Activated effector memory CD4-positive, alpha-beta T cell treated with Interleukin-2 at 50 U/mL for 16 hours (primary cell): ENCODE results near the gene RETN.

Experiments used
- DNase-seq: peaks from one replicate; pipeline ENCODE4 v3.0.0-alpha.2; 2020

Gene RETN, protein sequence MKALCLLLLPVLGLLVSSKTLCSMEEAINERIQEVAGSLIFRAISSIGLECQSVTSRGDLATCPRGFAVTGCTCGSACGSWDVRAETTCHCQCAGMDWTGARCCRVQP

DNA sequence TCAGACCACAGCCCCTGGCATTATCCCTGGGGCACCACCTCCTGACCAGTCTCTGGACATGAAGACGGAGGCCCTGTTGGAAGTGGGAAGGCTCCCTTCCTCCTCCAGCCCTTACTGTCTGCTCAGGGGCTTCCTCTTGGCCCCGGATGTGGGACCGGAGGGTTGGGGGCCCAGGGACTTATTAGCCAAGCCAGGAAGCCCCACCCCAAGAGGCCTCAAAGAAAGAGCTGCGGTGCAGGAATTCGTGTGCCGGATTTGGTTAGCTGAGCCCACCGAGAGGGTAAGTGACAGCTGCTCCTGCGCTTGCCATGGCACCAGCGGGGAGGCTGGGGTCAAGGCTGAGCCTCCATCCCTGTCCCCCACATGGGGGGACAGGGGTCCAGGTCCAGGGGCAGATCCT, at the start of gene RETN:
Gene RETN, plus strand, starts transcription at position 208 of the 400 bp plus-strand sequence. CDS start 278 bp downstream, outside the sequence.
- no peak for DNase-seq

DNA sequence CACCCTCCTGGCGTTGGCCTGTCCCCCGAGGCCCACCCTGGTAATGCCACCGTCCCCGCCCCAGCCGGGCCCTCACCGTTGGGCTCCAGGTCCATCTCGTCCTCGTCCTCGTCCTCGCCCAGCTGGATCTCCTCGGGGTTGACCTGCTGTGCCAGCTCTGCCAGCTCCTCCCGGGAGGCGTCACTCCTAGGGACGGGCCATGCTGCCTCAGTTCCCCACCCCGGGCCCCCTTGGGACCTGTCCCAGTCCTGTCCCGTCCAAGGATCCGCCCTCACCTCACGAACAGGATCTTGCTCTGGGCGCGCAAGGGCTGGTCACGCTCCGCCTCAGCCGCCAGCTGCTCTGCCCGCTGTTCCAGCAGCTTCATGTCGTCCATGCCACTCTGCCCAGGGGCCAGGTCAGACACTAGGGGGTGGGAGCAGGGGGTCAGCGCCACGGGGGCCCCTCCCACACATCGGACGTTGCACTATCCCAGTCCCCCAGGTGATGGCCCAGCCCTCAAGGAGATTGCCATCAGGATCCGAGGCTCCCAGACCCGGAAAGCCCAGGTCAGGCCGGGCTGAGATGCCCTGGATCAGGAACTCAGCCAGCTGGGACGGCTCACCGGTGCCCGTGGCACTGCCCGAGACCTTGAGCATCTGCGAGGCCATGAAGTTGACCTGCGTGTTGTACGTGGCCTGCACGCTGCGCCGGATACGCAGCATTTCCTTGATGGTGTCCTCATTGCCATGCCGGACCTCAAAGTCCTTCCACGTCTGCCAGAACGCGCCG, 49.0 kb upstream of the RETN start:
- DNase-seq = no peak

DNA sequence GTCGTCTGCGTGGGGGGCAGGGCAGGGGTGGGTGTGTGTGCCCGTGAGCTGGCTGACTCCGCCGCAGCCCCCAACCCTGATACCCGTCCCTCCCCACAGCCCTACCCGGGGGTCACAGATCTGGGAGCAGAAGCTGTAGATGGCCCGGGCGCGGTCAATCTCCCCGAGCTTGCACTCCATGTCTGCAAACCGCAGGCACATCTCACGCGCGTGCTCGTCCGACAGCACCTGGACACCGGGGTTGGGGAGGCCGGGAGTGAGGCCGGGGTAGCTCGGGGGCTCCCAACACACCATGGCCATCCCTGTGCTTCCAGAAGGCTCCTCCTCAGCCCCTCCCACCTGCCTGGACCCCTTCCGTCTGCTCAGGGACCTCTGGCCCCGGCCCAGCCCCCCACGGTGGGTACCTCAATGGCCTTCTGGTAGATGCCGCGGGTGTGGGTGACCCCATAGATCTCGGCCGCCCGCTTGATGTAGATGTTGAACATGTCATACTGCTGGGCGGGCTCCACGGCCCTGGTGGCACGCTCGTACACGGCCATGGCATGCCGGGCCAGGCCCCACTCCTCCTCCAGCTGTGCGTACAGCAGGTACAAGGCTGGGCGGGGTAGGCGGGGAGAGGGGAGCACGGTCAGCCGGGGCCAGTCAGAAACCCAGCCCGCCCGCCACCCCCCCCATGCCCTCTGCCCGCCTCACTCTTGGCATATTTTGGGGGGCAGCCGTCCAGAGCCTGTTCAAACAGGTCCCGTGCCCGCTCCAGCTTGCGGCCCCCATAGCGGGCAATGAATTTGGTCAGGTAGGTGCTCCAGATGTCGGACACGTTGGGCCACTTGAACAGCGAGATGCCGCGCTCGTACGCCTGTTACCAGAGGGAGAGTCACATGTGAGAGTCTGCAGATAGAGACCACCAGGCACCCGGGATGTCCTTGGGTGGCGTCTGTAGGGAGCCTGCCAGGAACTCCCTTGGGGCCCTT, 48.1 kb upstream of the RETN start:
- no peak for DNase-seq

DNA sequence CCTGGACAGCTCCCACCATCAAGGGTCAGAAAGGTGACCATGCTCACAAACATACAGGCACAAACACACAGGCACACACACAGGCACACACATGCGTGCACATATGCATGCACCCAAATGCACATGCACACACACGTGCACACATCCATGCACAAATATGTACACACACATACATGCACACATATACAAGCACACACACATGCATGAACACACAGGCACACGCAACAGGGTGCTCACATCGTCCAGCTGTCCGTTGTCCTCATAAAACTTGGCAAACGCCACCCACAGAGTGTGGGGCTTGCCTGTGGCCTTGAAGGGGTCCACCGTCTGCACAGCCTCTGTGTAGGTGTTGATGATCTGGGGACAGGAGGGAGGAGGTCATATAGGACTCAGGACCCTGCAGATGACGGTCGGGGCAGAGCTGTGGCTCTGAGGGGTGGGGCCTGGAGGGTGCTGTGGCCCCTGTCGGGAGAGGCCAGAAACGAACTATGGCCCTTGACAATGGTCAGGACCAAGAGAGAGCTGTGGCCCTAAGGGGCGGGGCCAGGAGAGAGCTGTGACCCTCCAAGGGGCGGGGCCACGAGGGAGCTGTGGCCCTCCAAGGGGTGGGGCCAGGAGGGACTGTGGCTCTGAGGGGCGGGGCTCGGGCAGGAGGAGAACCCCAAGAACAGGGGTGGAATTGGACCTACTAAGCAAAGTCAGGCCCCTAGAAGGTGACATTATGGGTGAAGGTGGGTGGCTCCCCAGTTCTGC, 45.7 kb upstream of the RETN start:
- no peak for DNase-seq

DNA sequence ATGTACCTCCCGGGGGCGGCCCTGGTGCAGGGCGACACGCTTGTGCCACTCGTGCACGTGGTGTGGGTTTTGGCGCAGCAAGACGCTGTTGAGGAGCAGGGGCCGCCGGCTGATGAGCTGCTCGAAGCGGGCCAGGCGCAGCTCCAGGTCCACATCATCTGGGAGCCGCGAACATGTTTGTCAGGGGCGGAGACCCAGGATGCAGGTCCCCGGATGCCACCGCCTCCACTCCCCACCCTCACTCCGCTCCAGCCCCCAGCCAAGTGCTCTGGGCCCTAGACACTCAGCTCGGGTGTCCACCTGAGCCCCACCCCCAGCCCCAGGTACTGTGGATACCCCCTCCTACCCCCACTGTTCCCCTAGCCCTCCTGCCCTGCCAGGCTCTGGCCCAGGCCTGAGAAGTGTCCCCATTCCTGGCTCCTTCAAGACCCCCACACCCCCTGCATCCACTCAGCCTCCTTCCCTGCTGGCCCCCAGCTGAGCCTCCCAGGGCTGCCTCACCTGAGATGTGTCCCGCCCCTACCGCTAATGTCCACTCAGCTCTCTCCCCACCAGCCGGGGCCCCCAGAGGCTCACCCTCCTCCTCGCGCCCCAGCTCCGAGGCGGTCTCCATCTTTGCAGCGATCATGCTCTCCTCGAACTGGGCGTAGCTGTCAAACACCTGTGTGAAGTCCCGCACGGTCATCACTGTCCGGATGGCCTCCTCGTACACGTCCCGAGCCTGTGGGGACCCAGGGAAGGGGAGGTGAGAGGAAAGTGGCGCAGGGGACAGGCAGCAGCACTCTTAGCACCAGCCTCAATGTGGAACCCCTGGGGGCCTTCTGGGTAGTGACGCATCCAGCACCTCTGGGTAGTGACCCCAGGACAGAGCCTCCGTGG, 44.9 kb upstream of the RETN start:
- no peak for DNase-seq

DNA sequence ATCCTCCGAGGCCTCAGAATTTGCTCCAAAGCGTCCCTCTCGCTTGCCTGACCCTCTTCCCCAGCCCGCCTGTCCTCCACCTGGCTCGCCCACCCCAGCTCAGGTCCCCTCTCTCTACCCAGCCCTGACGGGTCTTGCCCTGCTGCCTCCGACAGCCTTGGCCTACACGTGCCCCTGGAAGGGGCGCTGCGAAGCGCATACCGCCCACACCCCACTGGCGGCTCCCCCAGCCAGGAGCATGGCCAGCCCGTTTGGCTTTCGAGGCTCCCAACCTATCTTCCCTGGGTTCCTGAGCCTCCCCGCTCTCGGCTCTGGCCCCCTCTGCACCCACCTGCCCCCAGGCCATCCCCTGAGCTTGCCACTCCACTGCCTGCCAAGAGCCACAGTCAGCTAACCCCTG, 44.0 kb upstream of the RETN start:
- no peak for DNase-seq

DNA sequence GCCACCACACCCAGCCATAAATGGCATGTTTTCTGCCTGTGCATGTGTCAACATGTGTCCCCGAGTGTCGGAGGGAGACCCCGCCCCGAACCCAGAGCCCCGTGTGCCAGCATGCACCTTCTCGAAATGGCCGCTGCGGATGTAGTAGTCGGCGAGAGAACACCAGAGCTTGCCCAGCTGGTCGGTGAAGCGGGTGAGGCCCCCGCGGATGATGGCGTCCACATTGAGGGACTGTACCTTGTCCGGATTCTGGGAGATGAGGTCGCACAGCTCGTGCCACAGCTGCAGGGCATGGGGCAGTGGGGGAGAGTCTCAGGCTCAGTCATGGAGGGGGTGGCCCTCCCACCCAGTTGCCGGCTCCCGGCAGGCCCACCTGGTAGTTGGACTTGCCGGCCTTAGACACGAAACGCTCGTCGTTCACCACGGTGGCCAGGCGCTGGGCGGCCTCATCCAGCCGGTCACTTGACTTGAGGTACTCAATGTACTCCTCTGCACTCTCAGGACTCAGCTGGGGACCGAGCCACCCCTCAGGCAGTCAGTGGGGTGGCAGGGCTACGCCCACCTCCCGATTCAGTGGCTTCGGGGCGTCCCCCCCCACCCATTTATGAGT, 43.0 kb upstream of the RETN start:
- no peak for DNase-seq

DNA sequence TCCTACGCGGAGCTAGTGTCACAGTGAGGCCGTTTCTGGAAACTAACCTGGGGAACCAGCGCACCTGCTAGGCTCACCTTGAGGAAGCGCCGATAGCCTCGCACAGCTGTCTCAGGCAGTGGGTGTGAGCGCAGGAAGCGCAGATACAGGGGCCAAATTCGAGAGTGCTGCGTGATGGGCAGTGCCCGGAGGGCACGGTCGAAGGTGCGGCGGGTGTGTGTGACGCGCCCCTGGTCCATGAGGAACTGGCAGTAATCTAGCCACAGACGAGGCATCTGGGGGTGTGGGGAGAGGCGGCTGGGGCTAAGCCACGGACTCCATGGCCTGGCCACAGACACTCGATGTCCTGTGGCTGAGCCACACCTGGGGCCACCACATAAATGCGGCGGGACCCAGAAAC, 41.7 kb upstream of the RETN start:
- no peak for DNase-seq

DNA sequence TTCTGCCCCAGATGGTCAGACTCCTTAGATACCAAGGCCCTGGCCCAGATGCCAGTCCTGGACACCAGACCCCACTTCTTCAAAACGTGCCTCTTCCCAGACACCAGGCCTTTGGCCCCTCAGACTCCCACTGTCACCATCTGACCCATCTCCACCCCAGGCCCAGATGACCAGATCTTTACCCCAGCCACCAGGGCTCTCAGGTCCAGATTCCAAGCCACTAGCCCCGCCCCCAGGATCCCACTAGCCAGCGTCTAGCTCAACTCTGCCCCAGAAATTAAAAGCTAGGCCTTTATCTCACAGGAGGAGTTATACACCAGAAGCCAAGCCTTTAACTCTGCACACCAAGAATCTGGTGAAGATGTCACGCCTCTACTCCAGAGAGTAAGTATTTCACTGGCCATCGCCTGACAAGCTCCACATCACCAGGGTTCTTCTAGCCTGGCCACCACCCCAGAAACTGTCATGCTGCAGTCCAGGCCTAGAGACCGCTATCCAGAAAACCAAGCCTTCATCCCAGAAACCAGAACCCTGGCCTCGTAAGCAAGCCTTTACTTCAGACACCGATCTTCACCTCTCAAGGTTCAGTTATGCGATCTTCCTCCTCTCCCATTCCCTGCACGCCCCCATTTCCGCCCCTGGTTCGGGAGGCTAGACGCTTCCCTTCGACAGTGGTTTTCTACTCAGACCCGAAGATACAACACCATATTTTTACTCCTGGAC, 40.1 kb upstream of the RETN start:
- DNase-seq = no peak

DNA sequence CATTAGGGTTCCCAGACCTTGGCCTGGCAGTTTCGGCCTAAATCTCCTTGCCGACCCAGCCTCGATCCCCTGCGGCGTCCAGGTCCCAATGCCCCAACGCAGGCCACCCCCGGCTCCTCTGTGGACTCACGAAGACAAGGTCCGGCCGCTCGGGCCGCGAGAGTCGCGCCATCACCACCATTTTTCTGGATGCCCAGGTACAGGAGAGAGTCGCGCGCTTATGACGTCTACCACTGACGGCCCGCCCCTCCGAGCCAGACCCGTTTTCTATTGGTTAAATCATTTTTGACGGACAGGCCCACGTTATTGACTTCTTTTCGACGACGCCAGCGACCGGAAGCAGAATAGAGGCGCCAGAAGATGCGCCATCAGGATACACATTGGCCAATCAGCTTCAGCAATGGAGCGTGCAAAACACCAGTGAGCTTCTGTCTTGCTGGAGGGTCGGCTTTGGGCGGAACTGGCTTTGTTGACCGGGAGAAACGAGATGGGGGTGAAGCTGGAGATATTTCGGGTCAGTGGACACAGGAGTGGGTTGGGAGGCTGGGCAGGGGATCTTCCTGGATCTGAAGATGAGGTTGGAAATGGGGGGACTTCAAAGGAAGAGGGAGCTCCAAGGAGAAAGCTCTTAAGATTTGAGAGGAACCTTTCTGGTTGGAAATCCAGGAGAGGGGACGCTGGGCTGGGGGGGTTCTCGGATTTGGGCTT, 39.3 kb upstream of the RETN start, which contains the start of the genes PET100 and XAB2:
Gene PET100, plus strand, starts transcription at position 447 of the 708 bp plus-strand sequence. Its CDS starts 41 bp downstream, at position 488.
Gene XAB2, minus strand, starts transcription at position 199 of the 708 bp plus-strand sequence. Its CDS starts 18 bp downstream, at position 181.
- DNase-seq = peak; percentile 92

DNA sequence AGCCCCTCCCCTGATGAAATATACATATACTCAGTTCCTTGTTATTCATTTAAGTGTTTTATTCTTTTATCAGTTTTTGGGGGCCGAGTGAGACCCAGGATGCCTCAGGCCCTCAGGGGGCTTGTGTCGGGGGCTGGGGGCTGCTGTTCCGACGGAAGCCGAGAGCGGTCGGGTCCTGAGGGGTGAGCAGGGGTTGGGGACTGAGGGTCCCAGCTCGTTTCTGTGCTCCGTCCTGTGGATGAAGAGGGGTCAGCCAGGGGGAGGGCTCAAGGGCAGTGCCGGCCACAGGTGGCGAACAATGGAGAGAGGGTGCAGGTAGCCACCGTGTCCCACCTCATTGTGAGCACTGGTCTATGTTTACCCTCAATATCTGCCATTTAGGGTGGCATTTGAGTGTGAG, 37.3 kb upstream of the RETN start:
- no peak for DNase-seq

DNA sequence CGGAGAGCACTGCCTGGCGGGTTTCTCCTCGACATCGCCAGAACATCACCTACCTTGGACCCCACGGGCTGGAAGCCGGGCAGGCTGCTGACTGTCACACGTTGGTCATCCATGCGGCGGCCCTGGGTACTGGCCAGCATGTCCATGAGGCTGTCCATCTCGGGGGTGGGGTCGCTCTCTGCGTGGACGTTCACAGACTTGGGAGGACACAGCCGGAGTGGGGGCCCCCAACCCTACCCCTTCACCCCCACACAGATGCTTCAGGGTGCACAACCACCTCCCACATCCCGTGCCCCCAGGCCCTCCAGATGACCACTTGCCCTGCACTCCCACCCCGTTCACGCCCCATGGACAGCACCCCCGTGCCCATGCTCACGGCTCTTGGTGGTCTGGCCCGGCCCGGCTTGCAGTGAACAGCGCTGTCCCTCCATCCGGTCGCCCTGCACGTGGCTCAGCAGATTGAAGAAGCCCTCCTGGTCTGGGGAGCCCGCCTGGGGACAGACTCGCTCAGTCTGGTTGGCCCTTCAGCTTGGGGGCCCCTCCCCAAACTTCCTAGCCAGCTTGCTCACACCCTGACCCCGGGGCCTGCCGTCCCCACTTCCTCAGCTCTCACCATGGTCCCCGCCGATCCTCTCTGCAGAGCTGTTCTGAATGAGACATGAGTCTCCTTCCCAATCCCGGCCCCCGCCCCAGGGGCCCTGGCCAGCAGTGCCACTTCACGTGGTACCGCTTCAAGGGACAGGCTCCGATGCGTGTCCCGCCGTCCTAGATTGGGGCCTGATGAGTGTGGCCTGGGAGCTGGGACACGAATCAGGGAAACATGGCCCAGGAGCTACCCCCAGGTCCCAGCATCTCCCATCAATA, 36.3 kb upstream of the RETN start:
- no peak for DNase-seq

DNA sequence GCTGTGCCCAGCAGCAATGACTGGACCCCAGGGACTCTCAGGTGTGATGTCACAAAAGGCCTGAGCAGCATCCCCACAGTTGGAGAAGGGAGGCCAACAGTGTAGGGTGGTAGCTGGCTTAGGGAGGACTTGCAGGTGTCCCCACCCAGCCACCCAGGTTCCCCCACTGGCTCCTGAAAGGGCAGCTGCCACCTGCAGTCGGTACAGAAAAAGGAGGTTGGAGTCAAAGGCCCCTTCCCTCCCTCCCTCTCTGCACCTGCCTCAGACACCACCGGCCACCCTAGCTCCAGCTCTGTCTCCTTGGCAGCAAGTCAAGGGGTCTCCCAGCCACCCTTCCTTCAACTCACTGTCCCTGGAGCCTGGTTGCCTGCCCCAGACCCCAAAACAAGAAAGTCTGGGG, 35.2 kb upstream of the RETN start, which contains the start of gene PCP2:
Gene PCP2, minus strand, starts transcription at position 22 of the 400 bp plus-strand sequence. CDS start 262 bp downstream, outside the sequence.
- DNase-seq = no peak

DNA sequence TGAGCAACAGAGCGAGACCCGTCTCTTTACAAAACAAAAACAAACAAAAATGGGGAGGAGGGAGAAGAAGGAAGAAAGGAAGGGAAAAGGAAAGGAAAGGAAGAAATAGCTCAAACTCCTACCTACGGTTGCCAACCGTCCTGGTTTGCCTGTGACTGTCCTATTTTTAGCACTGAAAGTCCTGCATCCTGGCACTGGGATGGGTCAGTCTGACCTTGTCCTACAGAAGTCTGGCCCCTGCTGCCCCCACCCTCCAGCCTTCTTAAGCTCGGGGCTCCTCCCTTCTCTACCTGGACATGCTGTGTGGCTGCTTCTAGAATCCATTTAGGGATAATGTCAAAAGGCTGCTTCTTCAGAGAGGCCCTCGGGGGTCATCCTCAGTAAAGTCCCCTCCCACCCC, 33.2 kb upstream of the RETN start:
- DNase-seq = no peak

DNA sequence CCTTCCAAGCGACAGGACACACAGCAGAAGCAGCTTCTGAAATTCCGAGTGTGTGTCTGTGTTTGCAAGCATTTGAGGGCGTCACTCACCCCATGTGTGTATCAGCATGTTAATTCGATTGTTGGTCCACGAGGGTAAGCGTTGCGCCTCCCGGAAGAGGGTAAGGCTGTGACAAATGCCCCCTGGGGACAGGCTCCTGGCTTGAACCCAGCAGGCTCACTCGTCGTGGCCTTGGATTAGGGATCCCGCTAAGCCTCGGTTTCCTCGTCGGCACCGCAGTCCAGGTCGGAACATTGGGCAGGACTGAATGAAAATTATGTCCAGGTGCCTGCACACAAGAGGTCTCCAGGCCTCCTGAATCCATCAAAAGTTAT, 32.5 kb upstream of the RETN start:
- no peak for DNase-seq

DNA sequence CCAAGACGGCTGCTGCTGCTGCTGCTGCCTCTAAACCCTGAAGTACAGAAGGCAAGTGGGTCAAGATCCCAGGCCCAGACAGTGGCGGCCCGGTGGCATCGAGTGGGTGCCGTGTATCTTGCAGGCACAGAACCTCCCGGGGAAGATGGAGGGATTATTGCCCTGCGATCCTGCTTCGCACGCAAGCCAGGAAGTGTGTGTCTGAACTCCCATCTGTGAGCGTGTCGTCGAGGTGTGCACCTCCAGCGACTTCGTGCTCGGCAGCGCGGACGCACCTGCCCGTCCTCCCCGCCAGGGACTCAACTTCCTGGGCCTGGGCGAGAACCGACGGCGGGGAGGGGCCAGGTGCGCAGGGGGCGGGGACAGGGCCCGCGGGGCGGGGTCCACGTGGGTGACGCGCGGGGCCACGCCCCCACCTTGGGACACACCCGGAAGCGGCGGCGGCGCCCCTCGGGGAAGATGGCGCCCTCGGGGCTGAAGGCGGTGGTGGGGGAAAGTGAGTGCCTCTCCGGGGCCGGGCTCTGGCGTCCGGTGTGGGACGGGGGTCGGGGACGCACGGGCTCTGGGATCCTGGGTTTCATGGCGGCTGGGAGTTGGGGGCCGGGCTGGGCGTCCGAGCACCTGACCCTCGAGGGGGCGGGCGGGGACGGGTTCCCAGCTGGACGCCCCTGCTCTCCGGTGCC, 32.0 kb upstream of the RETN start, which contains the start of gene STXBP2:
Gene STXBP2, plus strand, starts transcription at position 420 of the 683 bp plus-strand sequence. Its CDS starts 40 bp downstream, at position 460.
- peak; percentile 93 for DNase-seq

DNA sequence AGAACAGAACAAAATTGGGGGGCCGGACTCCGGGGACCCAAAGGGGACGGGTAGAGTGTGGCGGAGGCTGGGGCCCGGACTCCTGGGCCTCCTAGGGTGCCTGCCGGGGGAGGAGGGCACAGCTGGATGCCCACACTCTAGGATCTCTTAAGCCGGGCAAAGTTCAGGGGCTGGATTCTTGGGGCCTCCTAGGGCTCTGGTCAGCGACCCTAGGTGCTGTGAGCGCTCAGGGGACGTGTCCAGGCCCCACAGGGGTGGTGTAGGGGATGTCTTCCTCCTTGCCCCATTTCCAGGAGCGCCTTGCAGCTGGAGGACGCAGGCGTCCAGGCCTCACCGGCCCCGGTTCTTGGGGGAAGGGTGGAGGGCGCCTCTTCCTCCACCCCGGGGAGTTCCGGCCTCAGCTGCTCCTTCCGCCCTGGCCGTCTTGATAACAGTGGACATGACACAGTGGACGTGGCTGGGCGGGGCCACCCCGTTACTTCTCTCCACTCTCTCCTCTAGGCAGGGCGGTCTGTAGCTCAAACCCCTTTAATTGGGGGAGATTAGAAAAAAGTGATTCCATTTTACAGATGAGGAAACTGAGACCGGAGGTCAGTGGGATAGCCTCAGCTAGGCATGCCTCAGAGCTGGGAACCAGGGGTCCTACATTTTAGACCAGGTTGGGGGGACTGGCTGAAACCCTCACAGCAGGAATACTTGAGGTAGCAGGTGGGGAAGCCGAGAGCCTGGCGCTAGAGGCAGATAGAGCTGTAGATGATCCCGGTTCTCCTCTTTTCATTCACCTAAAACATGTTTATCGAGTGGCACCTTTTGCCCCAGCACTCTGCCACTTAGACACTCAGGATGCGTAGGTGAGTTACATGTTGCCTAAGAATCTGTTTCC, 31.2 kb upstream of the RETN start:
- DNase-seq = no peak
